Skeletal muscle tissue (tissue), 4 donors: ENCODE results near the gene PCDHGA4. TPM values are rescaled to one million over a fixed set of nuclear protein-coding genes. Genes with fewer than 3 reads are reported as not detected.
A peak's percentile ranks its signal among the peaks of the same experiment; 100 is the strongest.
"Not testable (repeated sequence)": the region's sequence is repeated elsewhere in the genome, so short reads cannot be mapped to it uniquely, and the experiment has no call there.

Experiments
- H3K27ac ChIP-seq: one replicate; pipeline ENCODE4 v1.7.0; 2013; ENCODE audit warnings: mild to moderate bottlenecking, low read depth, low read length, inconsistent platforms
- H3K27me3 ChIP-seq, 3 donors: one replicate each; pipeline ENCODE4 v1.7.0; 2013; ENCODE audit warnings: low read length in 3 of 3; ENCODE audit not compliant: control insufficient read depth in 3 of 3, insufficient read depth in 3 of 3
- H3K36me3 ChIP-seq, 3 donors: one replicate each; pipeline ENCODE4 v1.7.0; 2013; ENCODE audit warnings: low read length in 3 of 3; ENCODE audit not compliant: control insufficient read depth in 3 of 3, insufficient read depth in 3 of 3
- H3K4me1 ChIP-seq, 3 donors: one replicate each; pipeline ENCODE4 v1.7.0; 2013; ENCODE audit warnings: low read length in 3 of 3, mild to moderate bottlenecking in 3 of 3; ENCODE audit not compliant: control insufficient read depth in 3 of 3, insufficient read depth in 3 of 3
- H3K4me3 ChIP-seq, 3 donors: one replicate each; pipeline ENCODE4 v1.7.0; 2013; ENCODE audit warnings: low read length in 3 of 3
- H3K9ac ChIP-seq, 3 donors: one replicate each; pipeline ENCODE4 v1.7.0; 2013; ENCODE audit warnings: low read length in 3 of 3, mild to moderate bottlenecking in 3 of 3, moderate library complexity in 2 of 3, low read depth in 1 of 3
- H3K9me3 ChIP-seq, 3 donors: one replicate each; pipeline ENCODE4 v1.7.0; 2013; ENCODE audit warnings: low read length in 3 of 3; ENCODE audit not compliant: control insufficient read depth in 3 of 3
- total RNA-seq: library from RNA; depleted of rRNA; stranded (reverse); fragments of >200 nt; gene quantifications from one replicate; pipeline ENCODE4 v1.2.3, GENCODE V29; 2014
- donor health status: Osteomylitis.

Gene PCDHGA4
- total RNA-seq, 1 donor from 2014 or later: 1.0 TPM

GRCh38 chr5:141382469-141383294 lies 27.9 kb downstream of the PCDHGA4 start, which contains the start of gene PCDHGA7:
Gene PCDHGA7 (plus strand): TSS chr5:141382742. CDS start chr5:141382900, 158 bp downstream.
- peaks cover 8 to 24% (median 14%) of the 10 kb centered on the region in 3 donors for H3K9me3 ChIP-seq
- no peak within 1 kb of the TSS for H3K27ac ChIP-seq
- no peaks in the 10 kb centered on the region for H3K36me3 ChIP-seq
- peak within 1 kb of the TSS; percentile 58 to 69 (median 61) for H3K4me3 ChIP-seq
- peaks cover 0 to 5% (median 0%) of the 10 kb centered on the region in 3 donors for H3K4me1 ChIP-seq
- H3K9ac ChIP-seq: peak within 1 kb of the TSS in 1 of 3 donors; percentile 78
- peaks cover 0 to 3% (median 0%) of the 10 kb centered on the region in 3 donors for H3K27me3 ChIP-seq

- Histone ChIP-seq H3K9me3 (peaks cover 8 to 25% (median 17%) of the 10 kb centered on the region in 3 donors), H3K36me3 (no peaks in the 10 kb centered on the region)
These were observed 28.5 kb downstream of the PCDHGA4 start for GRCh38 chr5:141383345-141383744.

GRCh38 chr5:141384471-141385267 lies 29.8 kb downstream of the PCDHGA4 start:
- peaks cover 0 to 1% (median 0%) of the 10 kb centered on the region in 3 donors for H3K36me3 ChIP-seq
- H3K27ac ChIP-seq: no peak overlapping the region
- peaks cover 0 to 6% (median 0%) of the 10 kb centered on the region in 3 donors for H3K27me3 ChIP-seq
- H3K9ac ChIP-seq: no peak overlapping the region
- peak overlapping the region in 1 of 3 donors; percentile 33 for H3K4me3 ChIP-seq
- peaks cover 0 to 13% (median 0%) of the 10 kb centered on the region in 3 donors for H3K4me1 ChIP-seq
- H3K9me3 ChIP-seq: peaks cover 11 to 28% (median 26%) of the 10 kb centered on the region in 3 donors

More at GRCh38 chr5:141383345-141383744, 28.5 kb downstream of the PCDHGA4 start:
- peaks cover 0 to 6% (median 0%) of the 10 kb centered on the region in 3 donors for H3K4me1 ChIP-seq
- no peak overlapping the region for H3K27ac ChIP-seq
- no peak overlapping the region for H3K9ac ChIP-seq
- peaks cover 0 to 4% (median 0%) of the 10 kb centered on the region in 3 donors for H3K27me3 ChIP-seq
- peak overlapping the region; percentile 58 to 69 (median 61) for H3K4me3 ChIP-seq

- not testable (repeated sequence) for H3K9ac ChIP-seq
- H3K9me3 ChIP-seq: peaks cover 14 to 36% (median 29%) of the 10 kb centered on the region in 3 donors
These were observed 32.9 kb downstream of the PCDHGA4 start, which contains the start of gene PCDHGB4 for GRCh38 chr5:141387557-141388311. Gene PCDHGB4 (plus strand): TSS chr5:141387698. CDS start chr5:141387885, 187 bp downstream.

GRCh38 chr5:141388661-141389060 lies 33.8 kb downstream of the PCDHGA4 start:
- peaks cover 0 to 14% (median 4%) of the 10 kb centered on the region in 3 donors for H3K27me3 ChIP-seq
- peaks cover 0 to 12% (median 0%) of the 10 kb centered on the region in 3 donors for H3K4me1 ChIP-seq
- H3K9me3 ChIP-seq: peaks cover 12 to 31% (median 29%) of the 10 kb centered on the region in 3 donors
- peaks cover 0 to 6% (median 0%) of the 10 kb centered on the region in 3 donors for H3K36me3 ChIP-seq
- peak overlapping the region; percentile 37 to 59 (median 45) for H3K4me3 ChIP-seq
- no peak overlapping the region for H3K27ac ChIP-seq
- no peak overlapping the region for H3K9ac ChIP-seq

More at GRCh38 chr5:141387557-141388311, 32.9 kb downstream of the PCDHGA4 start, which contains the start of gene PCDHGB4:
- Histone ChIP-seq H3K27me3 (peaks cover 0 to 10% (median 2%) of the 10 kb centered on the region in 3 donors), H3K4me3 (peak within 1 kb of the TSS; percentile 45 to 59 (median 49)), H3K4me1 (peaks cover 0 to 14% (median 0%) of the 10 kb centered on the region in 3 donors)
- not testable (repeated sequence) for H3K36me3 ChIP-seq, H3K27ac ChIP-seq

- H3K4me3 ChIP-seq: peak overlapping the region; percentile 17 to 59 (median 41)
- peaks cover 0 to 14% (median 6%) of the 10 kb centered on the region in 3 donors for H3K27me3 ChIP-seq
- H3K36me3 ChIP-seq: peaks cover 0 to 6% (median 0%) of the 10 kb centered on the region in 3 donors
- no peak overlapping the region for H3K9ac ChIP-seq
- peaks cover 12 to 34% (median 30%) of the 10 kb centered on the region in 3 donors for H3K9me3 ChIP-seq
- H3K4me1 ChIP-seq: peaks cover 0 to 12% (median 0%) of the 10 kb centered on the region in 3 donors
- H3K27ac ChIP-seq: no peak overlapping the region
These were observed 34.6 kb downstream of the PCDHGA4 start for GRCh38 chr5:141389153-141390042.

GRCh38 chr5:141392429-141393198 lies 37.8 kb downstream of the PCDHGA4 start, which contains the start of gene PCDHGA8:
Gene PCDHGA8 (plus strand): TSS chr5:141392633. CDS start chr5:141392814, 181 bp downstream.
- Histone ChIP-seq H3K9me3 (peaks cover 12 to 31% (median 20%) of the 10 kb centered on the region in 3 donors), H3K4me1 (peaks cover 0 to 15% (median 0%) of the 10 kb centered on the region in 3 donors), H3K27me3 (peaks cover 0 to 18% (median 12%) of the 10 kb centered on the region in 3 donors), H3K36me3 (peaks cover 0 to 6% (median 0%) of the 10 kb centered on the region in 3 donors), H3K9ac (no peak within 1 kb of the TSS), H3K27ac (no peak within 1 kb of the TSS), H3K4me3 (peak within 1 kb of the TSS in 2 of 3 donors; percentile 44 to 49)

- peaks cover 12 to 29% (median 19%) of the 10 kb centered on the region in 3 donors for H3K9me3 ChIP-seq
- no peak overlapping the region for H3K27ac ChIP-seq
- peaks cover 0 to 18% (median 12%) of the 10 kb centered on the region in 3 donors for H3K27me3 ChIP-seq
- H3K4me1 ChIP-seq: peaks cover 0 to 15% (median 0%) of the 10 kb centered on the region in 3 donors
- H3K36me3 ChIP-seq: peaks cover 0 to 6% (median 0%) of the 10 kb centered on the region in 3 donors
- H3K9ac ChIP-seq: no peak overlapping the region
- peak overlapping the region in 1 of 3 donors; percentile 49 for H3K4me3 ChIP-seq
These were observed 38.4 kb downstream of the PCDHGA4 start for GRCh38 chr5:141393267-141393666.
